AG09319 (cell line): ENCODE measurements around the gene CCDC175.
A peak's percentile ranks its signal among the peaks of the same experiment; 100 is the strongest.

Experiments used
- DNase-seq: peaks from one replicate; pipeline ENCODE4 v3.0.0-alpha.2; 2010; ENCODE audit warnings: low read depth; ENCODE audit errors: extremely low read depth
- CTCF ChIP-seq: IDR thresholded peaks from 2 replicates; pipeline ENCODE4 v1.5.1; 2011; ENCODE audit warnings: low read depth, mild to moderate bottlenecking, inconsistent platforms, low read length, moderate library complexity

CCDC175 gene

GRCh38 chr14:59483363-59483762 is 93.2 kb downstream of the CCDC175 start:
- TF ChIP-seq CTCF = no peak
- DNase-seq = no peak

- DNase-seq = peak; percentile 70
- no peak; the same call in 1 of the 2 replicates for TF ChIP-seq CTCF
Measured at GRCh38 chr14:59482541-59483331, 93.9 kb downstream of the CCDC175 start.

GRCh38 chr14:59481871-59482540 is 94.6 kb downstream of the CCDC175 start:
- TF ChIP-seq CTCF = no peak
- peak; percentile 64 for DNase-seq

- DNase-seq = no peak
- no peak for TF ChIP-seq CTCF
Measured at GRCh38 chr14:59481407-59481806, 95.2 kb downstream of the CCDC175 start.

- no peak for DNase-seq
Measured at GRCh38 chr14:59480166-59480565, 96.4 kb downstream of the CCDC175 start.

GRCh38 chr14:59478540-59478939 is 98.1 kb downstream of the CCDC175 start:
- no peak for DNase-seq
- no peak for TF ChIP-seq CTCF

More at GRCh38 chr14:59480166-59480565, 96.4 kb downstream of the CCDC175 start:
- no peak for TF ChIP-seq CTCF

- TF ChIP-seq CTCF = no peak
- no peak for DNase-seq
Measured at GRCh38 chr14:59475709-59476108, 100.9 kb downstream of the CCDC175 start.
